Ishikawa (cell line): ENCODE measurements around the gene FAM234B.

Experiments
- CEBPB ChIP-seq: IDR thresholded peaks from 2 replicates; pipeline ENCODE4 v1.6.1; 2012
- CREB1 ChIP-seq: IDR thresholded peaks from 2 replicates; pipeline ENCODE4 v1.6.1; 2012; ENCODE audit warnings: low read depth
- EGR1 ChIP-seq: IDR thresholded peaks from 2 replicates; pipeline ENCODE4 v1.6.1; 2012
- EP300 ChIP-seq: IDR thresholded peaks from 2 replicates; pipeline ENCODE4 v1.6.1; 2012; ENCODE audit warnings: borderline replicate concordance
- FOXM1 ChIP-seq: IDR thresholded peaks from 2 replicates; pipeline ENCODE4 v1.6.1; 2012; ENCODE audit warnings: low read depth, borderline replicate concordance
- MAX ChIP-seq: IDR thresholded peaks from 2 replicates; pipeline ENCODE4 v1.6.1; 2012
- NFIC ChIP-seq: IDR thresholded peaks from 2 replicates; pipeline ENCODE4 v1.6.1; 2012
- RAD21 ChIP-seq: IDR thresholded peaks from 2 replicates; pipeline ENCODE4 v1.6.1; 2012; ENCODE audit warnings: low read depth
- REST ChIP-seq: IDR thresholded peaks from 2 replicates; pipeline ENCODE4 v1.6.1; 2012; ENCODE audit warnings: low read depth, mild to moderate bottlenecking
- TAF1 ChIP-seq: IDR thresholded peaks from 2 replicates; pipeline ENCODE4 v1.6.1; 2012; ENCODE audit warnings: low read depth, mild to moderate bottlenecking
- TCF12 ChIP-seq: IDR thresholded peaks from 2 replicates; pipeline ENCODE4 v1.6.1; 2012; ENCODE audit warnings: low read depth
- TEAD4 ChIP-seq: IDR thresholded peaks from 2 replicates; pipeline ENCODE4 v1.6.1; 2012
- USF1 ChIP-seq: IDR thresholded peaks from 2 replicates; pipeline ENCODE4 v1.6.1; 2012
- YY1 ChIP-seq: IDR thresholded peaks from 2 replicates; pipeline ENCODE4 v1.6.1; 2012; ENCODE audit warnings: low read depth
- ZBTB7A ChIP-seq: IDR thresholded peaks from 2 replicates; pipeline ENCODE4 v1.6.1; 2012; ENCODE audit warnings: low read depth

The FAM234B gene

GRCh38 chr12:13106666-13107065 is 62.5 kb downstream of the FAM234B start:
- TF ChIP-seq EP300, result no peak
- no peak for TF ChIP-seq TCF12
- no peak for TF ChIP-seq CEBPB
- no peak for TF ChIP-seq ZBTB7A
- no peak for TF ChIP-seq NFIC
- no peak for TF ChIP-seq EGR1
- no peak for TF ChIP-seq TAF1
- TF ChIP-seq TEAD4, result no peak
- no peak for TF ChIP-seq RAD21
- TF ChIP-seq REST, result no peak
- TF ChIP-seq MAX, result no peak
- no peak for TF ChIP-seq FOXM1
- no peak for TF ChIP-seq YY1
- no peak for TF ChIP-seq CREB1
- TF ChIP-seq USF1, result no peak

- TF ChIP-seq CEBPB, result no peak
- TF ChIP-seq TAF1, result no peak
- no peak for TF ChIP-seq NFIC
- no peak for TF ChIP-seq ZBTB7A
- no peak for TF ChIP-seq CREB1
- TF ChIP-seq RAD21, result no peak
- TF ChIP-seq EGR1, result no peak
- TF ChIP-seq USF1, result no peak
- no peak for TF ChIP-seq FOXM1
- no peak for TF ChIP-seq TCF12
- TF ChIP-seq MAX, result no peak
Observed at GRCh38 chr12:13112968-13113367, 68.8 kb downstream of the FAM234B start.

GRCh38 chr12:13114251-13115052 is 70.3 kb downstream of the FAM234B start:
- TF ChIP-seq NFIC (peak; percentile 62), TEAD4 (peak; percentile 79), USF1 (no peak), EP300 (peak; percentile 66), YY1 (0 out of 2 replicates have a peak, but pooled peaks have one; percentile 20), EGR1 (peak; percentile 54; the same call in 1 of the 2 replicates), FOXM1 (peak; percentile 46; the same call in 1 of the 2 replicates), CREB1 (no peak), TCF12 (peak; percentile 71; the same call in 1 of the 2 replicates), TAF1 (no peak)

GRCh38 chr12:13116259-13116658 is 72.1 kb downstream of the FAM234B start:
- 0 out of 2 replicates have a peak, but pooled peaks have one; percentile 28 for TF ChIP-seq TEAD4
- TF ChIP-seq REST, result no peak

GRCh38 chr12:13117029-13117428 is 72.8 kb downstream of the FAM234B start:
- TF ChIP-seq TAF1 (no peak), USF1 (no peak), YY1 (no peak), MAX (no peak), FOXM1 (no peak), REST (no peak), ZBTB7A (no peak), NFIC (no peak), TEAD4 (no peak), CREB1 (no peak), EP300 (no peak), EGR1 (no peak), RAD21 (no peak), CEBPB (no peak), TCF12 (no peak)
